Activated CD4-positive, alpha-beta T cell treated with anti-CD3 and anti-CD28 coated beads, Interleukin-2, amount 50 U/mL, for 16 hours (primary cell): ENCODE measurements around the gene ACOX1.

Experiments
- DNase-seq: peaks from one replicate; pipeline ENCODE4 v3.0.0-alpha.2; 2020

ACOX1 gene

GRCh38 chr17:76008208-76008607 is 29.2 kb upstream of the ACOX1 start:
- no peak for DNase-seq

- DNase-seq, result no peak
Observed at GRCh38 chr17:76007850-76008165, 28.8 kb upstream of the ACOX1 start.

GRCh38 chr17:76007131-76007849 is 28.3 kb upstream of the ACOX1 start:
- DNase-seq, result no peak

GRCh38 chr17:76005263-76006149 is 26.5 kb upstream of the ACOX1 start:
- DNase-seq, result peak; percentile 83

- DNase-seq, result no peak
Observed at GRCh38 chr17:76004750-76005262, 25.8 kb upstream of the ACOX1 start.

- DNase-seq, result no peak
Observed at GRCh38 chr17:76003915-76004314, 24.9 kb upstream of the ACOX1 start.

GRCh38 chr17:76002100-76002499 is 23.1 kb upstream of the ACOX1 start:
- no peak for DNase-seq

GRCh38 chr17:76000755-76001521 is 22.0 kb upstream of the ACOX1 start, which contains the start of gene CDK3:
Gene CDK3, plus strand, starts transcription at chr17:76000855. Its CDS starts 571 bp downstream, at chr17:76001426.
- DNase-seq, result no peak

- DNase-seq, result peak; percentile 73
Observed at GRCh38 chr17:76000016-76000754, 21.2 kb upstream of the ACOX1 start.

GRCh38 chr17:75998327-75998795 is 19.4 kb upstream of the ACOX1 start:
- no peak for DNase-seq

GRCh38 chr17:75996665-75997590 is 18.0 kb upstream of the ACOX1 start:
- DNase-seq, result peak; percentile 38

GRCh38 chr17:75995385-75995925 is 16.5 kb upstream of the ACOX1 start:
- no peak for DNase-seq

- no peak for DNase-seq
Observed at GRCh38 chr17:75994802-75995370, 15.9 kb upstream of the ACOX1 start.

- no peak for DNase-seq
Observed at GRCh38 chr17:75991396-75991795, 12.4 kb upstream of the ACOX1 start.

GRCh38 chr17:75987041-75987440 is 8.1 kb upstream of the ACOX1 start:
- DNase-seq, result no peak

GRCh38 chr17:75985986-75986385 is 7.0 kb upstream of the ACOX1 start:
- DNase-seq, result no peak

GRCh38 chr17:75983501-75984181 is 4.7 kb upstream of the ACOX1 start:
- no peak for DNase-seq

GRCh38 chr17:75981019-75981615 is 2.2 kb upstream of the ACOX1 start:
- DNase-seq, result no peak
